Heart left ventricle (tissue), 16 donors: ENCODE measurements around the gene TRPM3. TPM values are rescaled to one million over a fixed set of nuclear protein-coding genes. Genes with fewer than 3 reads are reported as not detected.

Source experiments
- ATAC-seq, 4 donors: fragments of 200-7000 bp; cut with Tn5 transposase; one replicate each; pipeline ENCODE4 v1.9.1; 2020 to 2022; ENCODE audit warnings: moderate library complexity in 4 of 4, mild to moderate bottlenecking in 3 of 4, moderate number of reproducible peaks in 1 of 4
- DNase-seq, 5 donors: peaks; one replicate each; pipeline ENCODE4 v3.0.0-alpha.2; 2020
- H3K27ac ChIP-seq, 12 donors: fragments of 200-600 bp; sonication (generic) in 4 of 12; one replicate each; pipeline versions ENCODE4 v1.5.0 to v1.8.0; 2016 to 2022; ENCODE audit warnings: mild to moderate bottlenecking in 2 of 12
- H3K27me3 ChIP-seq, 9 donors: fragments of 200-600 bp; sonication (generic) in 2 of 9; one replicate each; pipeline versions ENCODE4 v1.5.1 to v1.8.0; 2016 to 2022; ENCODE audit warnings: mild to moderate bottlenecking in 3 of 9
- H3K36me3 ChIP-seq, 9 donors: fragments of 200-600 bp; sonication (generic) in 2 of 9; one replicate each; pipeline versions ENCODE4 v1.5.0 to v1.8.0; 2018 to 2022; ENCODE audit warnings: mild to moderate bottlenecking in 2 of 9
- H3K4me1 ChIP-seq, 12 donors: fragments of 200-600 bp; sonication (generic) in 4 of 12; one replicate each; pipeline versions ENCODE4 v1.5.0 to v1.8.0; 2016 to 2022; ENCODE audit warnings: mild to moderate bottlenecking in 3 of 12
- H3K4me3 ChIP-seq, 12 donors: fragments of 200-600 bp; sonication (generic) in 4 of 12; one replicate each; pipeline versions ENCODE4 v1.5.0 to v1.8.0; 2017 to 2022; ENCODE audit warnings: mild to moderate bottlenecking in 9 of 12, moderate library complexity in 4 of 12
- H3K9me3 ChIP-seq, 12 donors: fragments of 200-600 bp; sonication (generic) in 4 of 12; one replicate each; pipeline versions ENCODE4 v1.5.0 to v1.8.0; 2016 to 2022; ENCODE audit warnings: mild to moderate bottlenecking in 1 of 12
- POLR2A ChIP-seq, 2 donors: fragments of 450-650 bp; IDR thresholded peaks; one replicate each; pipeline ENCODE4 v1.6.1; 2017; ENCODE audit warnings: antibody characterized with exemption in 2 of 2, mild to moderate bottlenecking in 2 of 2, moderate library complexity in 2 of 2
- WGBS, 4 donors: extraction: QIAGEN DNeasy Blood & Tissue Kit in 2 of 4; methylation state at CpG; one replicate each; pipeline versions ENCODE4 v1.1.5 to v1.1.7; 2013 to 2018; 5-methylcytosine and 5-hydroxymethylcytosine counted together
- intact Hi-C, 10 donors: fragments of 100-400 bp; cut with DNase I; formaldehyde crosslinking; loops; one replicate each; pipeline versions ENCODE4 v1.11.1 to v1.14.2; 2022
- polyA plus RNA-seq, 2 donors: library from polyadenylated mRNA; stranded (reverse); fragments of 200-250 nt; gene quantifications; one replicate each; pipeline ENCODE4 v1.2.3, GENCODE V29; 2013
- total RNA-seq, 9 donors: library from RNA; depleted of rRNA in 2 of 9; stranded (reverse); fragments of >200 nt in 2 of 9; fragmentation: NEBNext Ultra II Directional in 3 of 9; extraction: Animal tissue kit (Norgen Biotek cat#: 25700) in 3 of 9; gene quantifications; one replicate each; pipeline versions ENCODE4 v1.1.0 to v1.2.4, GENCODE V29; 2016 to 2023
- TF ChIP-seq, protein P1 (sequence below), 12 donors: fragments of 200-600 bp; sonication (generic) in 4 of 12; IDR thresholded peaks; one replicate each; pipeline versions ENCODE4 v1.5.0 to v1.8.0; 2018 to 2022; ENCODE audit warnings: antibody characterized with exemption in 12 of 12, mild to moderate bottlenecking in 5 of 12
- donor health status: ischemic (EF 13 %, LVEDD 7.1; RV severe dilation, severe dysfunction).
- donor health status: healthy with polysubstance abuse.
- donor health status: DM: no; HTN: yes; CAD: no.
- donor health status: DM: no; HTN: no; CAD: no.
- donor health status: ischemic (EF 25% LVEDD 6.9; RV normal size, moderate dysfunction).
- donor health status: ischemic (EF 25% LVEDD 5.7; RV mildly dilated, moderate dysfunction).
- donor health status: healthy.
- donor health status: DM: yes; HTN: yes; CAD: no.
- donor health status: ischemic (EF 35%, LVEDD 5.7; RV mildly dilated, moderate dysfunction).
- donor health status: nonischemic (EF 11% LVEDD 7.7; RV severe dilation, severe dysfunction).
- donor health status: DM: yes; HTN: yes; CAD: no.
- donor health status: PGD.
- donor health status: ischemic (EF 29% LVEDD 5.4; RV normal size, mild dysfunction).
- donor health status: nonischemic (EF 23%, LVEDD 6.1; RV moderate dilation, normal function).

The TRPM3 gene
- total and polyA plus RNA-seq, 11 donors, result 0.02 to 0.91 (median 0.10) TPM; not detected in 1

- intact Hi-C loops, result no loop called here
- Histone ChIP-seq H3K9me3 (no peaks in the 10 kb centered on the region), H3K36me3 (no peaks in the 10 kb centered on the region), H3K27me3 (no peaks in the 10 kb centered on the region), H3K27ac (no peak overlapping the region), H3K4me1 (peaks cover 0 to 36% (median 0%) of the 10 kb centered on the region in 12 donors), H3K4me3 (no peak overlapping the region)
- no peak for ATAC-seq
- DNase-seq, result no peak
- no peak for TF ChIP-seq POLR2A (IDR thresholded peaks at IDR 0.05)
- TF ChIP-seq, protein P1, sequence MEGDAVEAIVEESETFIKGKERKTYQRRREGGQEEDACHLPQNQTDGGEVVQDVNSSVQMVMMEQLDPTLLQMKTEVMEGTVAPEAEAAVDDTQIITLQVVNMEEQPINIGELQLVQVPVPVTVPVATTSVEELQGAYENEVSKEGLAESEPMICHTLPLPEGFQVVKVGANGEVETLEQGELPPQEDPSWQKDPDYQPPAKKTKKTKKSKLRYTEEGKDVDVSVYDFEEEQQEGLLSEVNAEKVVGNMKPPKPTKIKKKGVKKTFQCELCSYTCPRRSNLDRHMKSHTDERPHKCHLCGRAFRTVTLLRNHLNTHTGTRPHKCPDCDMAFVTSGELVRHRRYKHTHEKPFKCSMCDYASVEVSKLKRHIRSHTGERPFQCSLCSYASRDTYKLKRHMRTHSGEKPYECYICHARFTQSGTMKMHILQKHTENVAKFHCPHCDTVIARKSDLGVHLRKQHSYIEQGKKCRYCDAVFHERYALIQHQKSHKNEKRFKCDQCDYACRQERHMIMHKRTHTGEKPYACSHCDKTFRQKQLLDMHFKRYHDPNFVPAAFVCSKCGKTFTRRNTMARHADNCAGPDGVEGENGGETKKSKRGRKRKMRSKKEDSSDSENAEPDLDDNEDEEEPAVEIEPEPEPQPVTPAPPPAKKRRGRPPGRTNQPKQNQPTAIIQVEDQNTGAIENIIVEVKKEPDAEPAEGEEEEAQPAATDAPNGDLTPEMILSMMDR (IDR thresholded peaks at IDR 0.05), result no peak
- 80 to 87% (median 83%) methylated on average over 3 of the region's 3 CpGs for WGBS, 4 donors
Measured at GRCh38 chr9:70566066-70566465, 555.4 kb downstream of the TRPM3 start.

GRCh38 chr9:70564468-70565335, 556.7 kb downstream of the TRPM3 start:
- Histone ChIP-seq H3K27me3 (no peaks in the 10 kb centered on the region), H3K4me1 (peaks cover 0 to 39% (median 0%) of the 10 kb centered on the region in 12 donors), H3K4me3 (no peak overlapping the region), H3K36me3 (no peaks in the 10 kb centered on the region), H3K27ac (peak overlapping the region in 5 of 12 donors; percentile 6 to 95 (median 47)), H3K9me3 (no peaks in the 10 kb centered on the region)
- TF ChIP-seq POLR2A (IDR thresholded peaks at IDR 0.05), result no peak
- TF ChIP-seq, protein P1 (IDR thresholded peaks at IDR 0.05), result no peak
- ATAC-seq (no peak), DNase-seq (no peak)
- intact Hi-C loops, result loop anchor here in 1 of 10 donors (5.0 kb wide), 1 partner anchor 33 kb away; no protein-coding TSS in a partner anchor
- 82 to 90% (median 87%) methylated on average over 8 of the region's 8 CpGs for WGBS, 4 donors

DNA sequence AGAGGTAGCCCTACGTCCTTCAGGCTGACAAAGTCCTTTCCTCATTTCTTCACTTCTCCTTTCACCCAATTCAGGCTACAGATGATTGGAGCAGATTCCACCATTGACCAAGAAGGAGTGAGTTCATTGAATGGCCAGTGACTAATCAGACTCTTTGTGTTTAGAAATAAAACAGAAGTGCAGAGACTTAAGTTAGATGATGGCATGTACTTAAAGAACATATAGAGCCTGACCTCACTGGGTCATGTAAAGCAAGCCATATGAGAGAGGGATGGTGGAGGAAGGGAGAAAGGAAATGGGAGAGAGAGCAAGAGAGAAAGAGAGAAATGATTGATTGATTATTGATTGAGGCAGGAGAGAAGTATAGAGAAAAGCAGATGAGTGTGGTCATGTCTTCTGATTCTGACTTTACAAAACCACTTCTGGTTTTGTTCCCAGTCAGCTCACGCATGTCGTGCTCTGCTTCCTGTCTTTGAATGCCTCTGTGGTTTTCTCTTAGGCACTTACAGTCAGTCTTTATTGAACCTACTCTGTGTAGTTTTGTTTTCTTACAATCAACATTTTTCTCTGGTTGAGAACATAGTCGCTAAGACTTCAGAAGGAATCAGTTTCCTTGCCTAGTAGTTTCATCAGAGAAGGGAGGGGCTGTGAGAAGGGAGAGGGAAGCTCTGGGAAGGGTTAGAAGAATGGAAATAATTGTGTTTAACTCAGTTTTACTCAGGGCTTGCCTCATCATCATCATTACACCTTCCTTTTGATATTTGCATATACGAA, 557.8 kb downstream of the TRPM3 start:
- no peaks in the 10 kb centered on the region for H3K36me3 ChIP-seq
- TF ChIP-seq, protein P1 (IDR thresholded peaks at IDR 0.05), result no peak
- no peak for TF ChIP-seq POLR2A (IDR thresholded peaks at IDR 0.05)
- peak overlapping the region in 1 of 12 donors; percentile 6 for H3K4me3 ChIP-seq
- WGBS, 4 donors, result 67 to 85% (median 79%) methylated on average over 5 of the region's 5 CpGs
- no peaks in the 10 kb centered on the region for H3K9me3 ChIP-seq
- DNase-seq (no peak), ATAC-seq (peak; percentile 45 to 82 (median 70))
- peak overlapping the region in 8 of 12 donors; percentile 5 to 95 (median 15) for H3K27ac ChIP-seq
- no peaks in the 10 kb centered on the region for H3K27me3 ChIP-seq
- intact Hi-C loops, result loop anchor here in 1 of 10 donors (5.0 kb wide), 1 partner anchor 34 kb away; no protein-coding TSS in a partner anchor
- H3K4me1 ChIP-seq, result peaks cover 0 to 39% (median 0%) of the 10 kb centered on the region in 12 donors

- Histone ChIP-seq H3K9me3 (no peaks in the 10 kb centered on the region), H3K4me1 (peaks cover 0 to 39% (median 0%) of the 10 kb centered on the region in 12 donors), H3K4me3 (no peak overlapping the region), H3K27ac (peak overlapping the region in 6 of 12 donors; percentile 5 to 95 (median 20)), H3K36me3 (no peaks in the 10 kb centered on the region), H3K27me3 (no peaks in the 10 kb centered on the region)
- ATAC-seq, result no peak
- no peak for DNase-seq
- WGBS, 4 donors, result 92 to 96% (median 94%) methylated on average over 4 of the region's 4 CpGs
- TF ChIP-seq POLR2A (IDR thresholded peaks at IDR 0.05), result no peak
- TF ChIP-seq, protein P1 (IDR thresholded peaks at IDR 0.05), result no peak
- intact Hi-C loops, result loop anchor here in 1 of 10 donors (5.0 kb wide), 1 partner anchor 34 kb away; no protein-coding TSS in a partner anchor
Measured at GRCh38 chr9:70563010-70563409, 558.4 kb downstream of the TRPM3 start.
